COLO829 (cell line): ENCODE measurements around the gene ITGA5.

Source experiments
- DNase-seq: peaks from one replicate; pipeline ENCODE4 v3.0.0; 2012; ENCODE audit warnings: low spot score

The ITGA5 gene

GRCh38 chr12:54419088-54419887, at the start of gene ITGA5:
Gene ITGA5, minus strand, starts transcription at chr12:54419266. Its CDS starts 68 bp downstream, at chr12:54419198.
- DNase-seq: peak; percentile 72

DNA sequence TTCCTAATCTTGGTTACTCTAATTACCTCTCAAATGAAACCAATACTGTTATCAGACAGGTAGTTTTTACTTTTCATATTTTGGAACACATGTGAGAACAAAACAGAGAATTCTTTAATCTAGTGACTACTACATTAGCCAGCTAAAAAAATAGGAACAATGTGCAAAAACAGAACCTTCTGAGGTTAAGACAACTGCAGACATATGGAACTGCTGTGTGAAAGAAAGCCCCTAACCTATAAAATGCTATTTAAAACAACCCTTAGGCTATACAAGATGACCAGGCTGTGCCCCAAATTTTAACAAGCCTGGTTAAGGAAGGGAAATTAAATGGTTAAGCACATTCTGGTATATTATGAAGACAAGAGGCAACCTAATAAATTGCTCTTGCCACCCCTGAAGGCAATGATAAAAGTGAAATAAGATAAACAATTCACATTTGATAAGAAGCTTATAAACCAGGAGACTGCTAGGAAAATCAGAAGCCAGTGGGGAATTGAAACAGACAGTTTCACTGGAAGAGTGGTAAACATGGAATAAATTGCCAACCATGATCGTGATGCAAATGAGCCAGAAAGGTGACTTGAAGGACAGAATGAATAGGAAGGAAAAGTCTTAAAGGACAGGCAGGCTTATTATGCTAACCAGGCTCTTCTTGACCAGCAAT, 46.9 kb upstream of the ITGA5 start:
- no peak for DNase-seq

- no peak for DNase-seq
Measured at GRCh38 chr12:54463484-54463883, 44.4 kb upstream of the ITGA5 start.

DNA sequence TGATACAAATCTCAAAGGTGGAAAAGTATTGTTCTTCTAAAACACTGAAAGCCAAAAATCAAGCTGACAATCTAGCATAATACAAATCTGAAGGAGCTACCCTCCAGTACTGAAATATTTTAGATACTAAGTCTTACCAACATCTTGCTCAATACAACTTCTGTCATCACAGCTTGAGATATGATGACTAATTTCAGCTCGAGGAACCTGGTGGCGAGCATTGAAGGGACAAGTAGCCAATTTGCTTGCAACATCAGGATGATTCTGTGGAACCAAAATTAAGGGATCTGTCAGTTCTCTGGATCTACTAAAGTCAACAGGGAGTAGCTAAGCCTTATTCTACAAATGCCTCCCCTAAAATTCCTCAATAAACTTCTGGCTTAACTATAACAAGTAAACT, 44.0 kb upstream of the ITGA5 start:
- DNase-seq: no peak

- DNase-seq: no peak
Measured at GRCh38 chr12:54460317-54460923, 41.4 kb upstream of the ITGA5 start.

- DNase-seq: no peak
Measured at GRCh38 chr12:54459355-54459754, 40.3 kb upstream of the ITGA5 start.

DNA sequence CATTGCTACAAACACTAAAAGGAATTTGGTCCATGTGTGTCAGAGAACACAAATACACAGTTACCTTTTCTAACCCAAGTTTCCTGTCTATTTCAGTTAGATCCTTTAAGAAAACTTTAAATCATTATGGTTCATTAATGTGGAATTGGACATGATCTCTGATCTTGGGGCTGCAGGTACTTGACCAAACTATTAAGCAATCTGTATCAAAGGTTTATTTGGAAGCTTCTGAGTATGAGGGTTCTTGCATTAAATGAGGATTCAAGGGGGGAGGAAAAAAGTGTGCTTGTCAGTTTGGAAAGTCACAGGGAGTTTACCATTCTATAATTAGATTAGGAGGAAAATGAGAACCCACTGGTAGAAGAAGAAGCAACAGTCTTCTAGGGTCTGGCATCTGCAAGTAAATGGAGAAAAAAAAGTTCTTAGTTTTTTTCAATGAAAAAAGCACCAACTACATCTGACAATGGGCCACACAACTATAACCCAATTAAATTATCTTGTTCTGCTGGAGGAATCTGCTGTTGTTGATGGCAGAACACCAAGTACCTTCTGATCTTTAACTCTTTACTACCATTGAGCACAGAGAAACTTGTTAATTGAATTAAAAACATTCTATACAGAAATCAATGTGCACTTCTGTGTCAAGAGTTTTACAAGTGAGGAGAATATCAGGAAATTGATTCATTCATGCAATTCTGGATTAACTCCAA, 36.8 kb upstream of the ITGA5 start:
- DNase-seq: no peak

- DNase-seq: no peak
Measured at GRCh38 chr12:54452628-54453027, 33.6 kb upstream of the ITGA5 start.

- no peak for DNase-seq
Measured at GRCh38 chr12:54448344-54448743, 29.3 kb upstream of the ITGA5 start.

GRCh38 chr12:54447917-54448316, 28.9 kb upstream of the ITGA5 start:
- no peak for DNase-seq

GRCh38 chr12:54444206-54444605, 25.1 kb upstream of the ITGA5 start:
- no peak for DNase-seq

DNA sequence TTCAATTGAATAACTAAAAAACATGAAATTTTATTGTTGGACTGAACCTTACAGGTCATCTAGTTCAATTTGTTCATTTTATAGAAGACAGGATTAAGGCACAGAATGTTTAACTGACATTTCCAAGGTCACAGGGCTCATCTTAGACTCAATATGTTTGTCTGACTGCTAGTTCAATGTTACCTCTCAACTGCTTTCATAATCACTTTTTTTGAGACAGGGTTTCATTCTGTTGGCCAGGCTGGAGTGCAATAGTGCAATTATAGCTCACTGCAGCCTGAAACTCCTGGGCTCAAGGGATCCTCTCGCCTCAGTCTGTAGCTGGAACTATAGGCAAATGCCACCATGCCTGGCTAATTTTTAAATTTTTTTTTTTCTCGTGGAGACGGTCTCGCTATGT, 24.4 kb upstream of the ITGA5 start:
- no peak for DNase-seq

DNA sequence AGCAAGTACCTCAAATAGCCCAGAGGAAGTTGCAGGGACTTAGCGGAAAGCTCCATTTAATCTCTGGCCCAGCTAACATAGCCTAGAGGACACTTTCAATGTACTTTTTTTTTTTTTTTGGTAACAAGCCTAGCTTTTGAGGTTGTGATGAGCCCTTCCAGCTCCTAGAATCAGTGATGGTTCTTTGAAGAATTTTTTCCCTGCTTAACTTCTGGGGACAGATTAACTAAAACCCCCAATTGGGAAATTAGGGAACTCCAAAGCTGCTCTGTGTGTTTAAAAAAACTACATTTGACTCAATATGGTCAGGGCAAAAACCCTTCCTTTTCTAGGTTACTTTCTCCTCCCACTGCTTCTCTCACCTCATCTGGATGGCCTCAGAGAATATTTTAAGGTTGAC, 23.9 kb upstream of the ITGA5 start:
- DNase-seq: no peak

GRCh38 chr12:54442099-54442498, 23.0 kb upstream of the ITGA5 start:
- no peak for DNase-seq

- peak; percentile 78 for DNase-seq
Measured at GRCh38 chr12:54439521-54440255, 20.6 kb upstream of the ITGA5 start.

DNA sequence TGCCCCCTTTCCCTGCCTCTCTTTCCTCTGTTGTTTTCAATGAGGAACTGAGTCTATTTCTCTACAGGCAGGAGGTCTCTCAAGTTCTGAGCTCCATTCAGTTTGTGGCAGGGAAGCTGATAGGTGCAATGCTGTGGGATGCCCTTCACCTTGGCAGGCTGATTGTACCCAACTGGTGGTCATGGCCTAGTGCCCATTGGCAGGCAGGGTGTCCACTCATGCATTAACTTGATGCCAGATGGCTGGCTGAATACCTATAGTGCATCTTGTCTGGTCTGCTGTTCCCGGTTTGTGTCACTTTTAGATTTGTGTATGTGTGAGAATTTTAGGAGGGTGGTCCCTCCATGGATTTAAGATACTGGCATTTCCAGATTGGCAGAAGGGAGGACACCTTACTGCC, 20.0 kb upstream of the ITGA5 start:
- no peak for DNase-seq

DNA sequence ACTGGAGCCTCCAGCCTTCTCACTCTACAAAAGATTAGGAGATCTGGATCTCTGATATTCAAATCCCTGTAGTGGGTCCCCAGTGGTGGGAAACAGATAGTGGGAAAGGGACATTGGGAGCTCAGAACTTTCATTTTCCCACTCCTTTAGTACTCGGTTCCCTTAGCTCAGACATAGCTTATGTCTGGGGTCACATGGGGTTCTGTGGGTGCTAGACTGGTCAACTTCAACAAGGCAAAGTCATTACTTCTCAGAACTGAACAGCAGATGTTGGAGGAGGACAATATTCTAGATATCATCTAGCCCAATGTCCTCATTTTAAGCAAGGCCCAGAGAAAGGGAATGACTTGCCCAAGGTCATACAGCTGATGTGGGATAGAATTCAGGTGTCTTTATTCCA, 19.5 kb upstream of the ITGA5 start:
- no peak for DNase-seq

GRCh38 chr12:54437697-54438096, 18.6 kb upstream of the ITGA5 start:
- no peak for DNase-seq

GRCh38 chr12:54437243-54437642, 18.2 kb upstream of the ITGA5 start:
- DNase-seq: no peak

DNA sequence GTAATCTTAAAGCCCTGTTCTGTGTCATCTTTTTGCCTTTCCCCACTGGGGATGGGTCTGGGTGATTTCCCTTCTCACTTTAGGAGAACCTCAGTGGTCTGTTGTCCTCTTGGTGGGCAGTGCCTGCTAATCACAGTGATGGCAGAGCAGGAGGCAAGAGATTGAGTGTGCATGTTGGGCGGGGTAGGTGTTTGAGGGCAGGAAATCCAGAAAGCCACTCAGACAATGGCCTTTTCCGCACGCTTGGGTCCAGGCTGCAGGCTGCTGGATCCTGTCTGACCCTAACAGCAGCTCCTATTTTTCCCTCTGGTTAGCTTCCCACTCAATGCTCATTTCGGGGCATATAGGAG, 13.7 kb upstream of the ITGA5 start:
- DNase-seq: no peak

- DNase-seq: no peak
Measured at GRCh38 chr12:54431911-54432814, 13.1 kb upstream of the ITGA5 start.
